NCI-H345 (cell line): ENCODE measurements around the gene ZNF311.
A peak's percentile ranks its signal among the peaks of the same experiment; 100 is the strongest.
"Not testable (repeated sequence)": the region's sequence is repeated elsewhere in the genome, so short reads cannot be mapped to it uniquely, and the experiment has no call there.

Experiments
- DNase-seq: peaks from one replicate; lab custom pipeline; 2025; lab: John Stamatoyannopoulos, UW

The ZNF311 gene

GRCh38 chr6:28982476-28983266, 22.4 kb downstream of the ZNF311 start:
- DNase-seq = no peak

DNA sequence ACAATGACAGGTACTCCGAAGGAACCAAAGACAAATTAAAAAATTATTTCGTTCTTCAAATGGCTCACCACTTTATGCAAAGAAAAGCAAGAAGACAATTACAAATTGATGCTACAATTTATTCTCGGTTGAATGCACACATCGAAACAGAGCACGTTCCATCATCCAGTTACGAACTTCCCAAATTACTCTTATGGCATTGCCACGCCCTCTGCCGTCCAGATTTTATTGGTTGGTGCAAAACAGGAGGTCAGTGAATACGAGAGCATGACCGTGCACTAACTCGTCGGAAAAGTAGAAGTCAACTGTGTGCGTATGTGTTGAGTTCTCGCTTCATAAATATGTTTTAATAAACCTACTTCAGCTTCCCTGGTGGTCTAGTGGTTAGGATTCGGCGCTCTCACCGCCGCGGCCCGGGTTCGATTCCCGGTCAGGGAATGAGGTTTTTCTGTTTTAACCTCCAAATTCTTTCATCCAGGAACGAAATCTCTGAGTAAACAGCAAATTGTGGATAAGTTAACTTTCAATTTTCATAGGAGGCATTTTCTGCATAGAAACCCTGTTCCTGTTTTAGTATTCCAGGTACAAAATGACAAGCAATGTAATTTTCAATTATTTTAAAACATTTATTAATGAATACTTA, 23.2 kb downstream of the ZNF311 start:
- DNase-seq = peak; percentile 81

DNA sequence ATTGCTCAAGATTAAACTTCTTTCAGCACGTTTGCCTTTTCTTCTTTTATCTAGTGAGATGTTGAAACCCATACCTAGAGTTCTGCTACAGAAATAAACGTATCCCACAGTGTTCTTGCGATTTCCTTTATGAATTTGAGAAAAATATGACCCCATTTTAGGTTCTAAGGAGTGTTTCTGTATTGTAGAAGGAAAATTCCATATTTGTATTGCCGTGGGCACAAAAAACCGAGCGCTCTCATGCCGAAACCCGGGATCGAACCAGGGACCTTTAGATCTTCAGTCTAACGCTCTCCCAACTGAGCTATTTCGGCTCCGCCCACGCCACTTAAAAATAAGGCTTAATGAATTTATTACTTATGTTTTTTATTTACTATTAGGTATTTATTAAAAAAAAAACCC, 23.7 kb downstream of the ZNF311 start:
- DNase-seq = peak; percentile 81

DNA sequence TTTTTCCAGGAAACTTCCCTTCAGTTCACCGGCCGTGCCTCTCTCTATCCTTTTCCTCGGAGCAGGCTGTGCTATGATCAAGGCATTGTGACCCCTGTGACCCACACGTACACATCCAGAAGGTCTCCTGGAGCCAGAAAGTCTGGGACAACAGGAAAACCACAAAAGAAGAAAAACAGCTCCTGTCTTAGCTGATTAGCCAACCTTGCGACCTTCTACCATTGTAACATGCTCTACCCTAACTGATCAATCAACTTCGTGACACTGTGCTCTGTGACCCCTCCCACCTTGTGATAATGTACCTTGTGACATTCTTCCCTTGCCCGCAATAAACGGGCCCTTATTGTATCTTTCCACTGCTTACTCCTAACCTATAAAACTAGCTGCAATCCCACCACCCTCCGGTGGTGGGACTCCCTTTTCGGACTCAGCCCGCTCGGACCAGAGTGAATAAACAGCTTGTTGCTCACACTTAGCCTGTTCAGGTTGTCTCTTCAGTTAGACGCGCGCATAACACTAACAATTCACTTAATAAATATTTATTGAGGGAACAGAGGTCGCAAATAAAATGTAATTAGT, 24.2 kb downstream of the ZNF311 start:
- peak; percentile 63 for DNase-seq

- no peak for DNase-seq
These were observed 24.8 kb downstream of the ZNF311 start for GRCh38 chr6:28980137-28980851.

DNA sequence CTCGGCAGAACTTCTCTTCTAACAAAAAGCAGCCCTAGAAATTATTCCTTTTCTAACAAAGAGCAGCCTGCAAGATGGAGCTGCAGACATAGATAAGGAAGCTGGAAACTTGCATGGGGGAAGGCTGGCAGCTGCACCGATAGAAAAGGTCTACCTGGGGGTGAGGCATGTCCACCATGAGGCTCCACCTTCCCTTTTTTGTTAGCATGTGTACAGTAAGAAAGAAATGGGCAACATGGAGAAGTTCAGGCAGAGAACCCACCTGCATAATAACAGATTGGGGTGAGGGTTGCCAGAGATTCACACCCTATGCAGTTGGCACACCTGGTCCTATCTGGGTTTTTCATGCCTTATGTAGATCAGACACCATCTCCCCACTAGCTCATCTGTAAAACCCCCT, 25.4 kb downstream of the ZNF311 start:
- no peak for DNase-seq

- DNase-seq = no peak
These were observed 26.1 kb downstream of the ZNF311 start for GRCh38 chr6:28978959-28979561.

GRCh38 chr6:28978133-28978491, 27.0 kb downstream of the ZNF311 start:
- no peak for DNase-seq

DNA sequence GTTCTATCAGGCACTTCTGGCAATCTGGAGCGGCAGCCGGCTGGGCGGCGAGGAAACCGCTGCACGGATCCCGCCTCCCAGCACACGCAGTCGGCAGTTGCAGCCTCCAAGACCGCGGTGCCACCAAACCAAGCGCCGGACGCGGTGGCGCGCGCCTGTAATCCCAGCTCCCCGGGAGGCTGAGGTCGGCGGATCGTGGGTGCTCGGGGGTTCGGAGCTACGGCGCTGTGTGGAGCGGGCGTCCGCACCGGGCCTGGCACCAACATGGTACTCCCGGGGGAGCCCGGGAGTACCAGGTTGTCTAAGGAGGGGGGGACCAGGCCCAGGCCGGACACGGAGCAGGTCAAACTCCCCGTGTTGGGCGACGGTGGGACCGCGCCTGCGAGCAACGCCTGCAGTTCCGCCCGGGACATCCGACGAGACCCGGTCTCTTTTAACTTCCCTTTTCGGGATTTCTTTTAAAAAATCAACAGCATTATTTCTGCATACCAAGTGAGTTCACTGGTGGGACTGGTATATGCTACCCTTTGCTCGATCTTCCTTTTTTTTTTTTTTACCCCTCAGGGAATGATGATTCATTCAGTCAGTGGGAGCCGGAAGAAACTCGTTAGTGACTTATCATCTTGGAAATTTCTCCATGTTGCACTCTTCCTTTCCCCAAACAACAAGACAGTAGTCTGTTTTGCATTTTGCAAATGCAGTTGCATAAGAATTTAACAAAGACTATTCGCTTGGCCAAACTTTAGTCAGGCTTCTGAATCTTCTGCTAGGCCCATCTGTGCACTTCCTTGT, 27.6 kb downstream of the ZNF311 start:
- DNase-seq = no peak

GRCh38 chr6:28976677-28977076, 28.4 kb downstream of the ZNF311 start:
- no peak for DNase-seq

GRCh38 chr6:28974505-28974904, 30.6 kb downstream of the ZNF311 start:
- no peak for DNase-seq

DNA sequence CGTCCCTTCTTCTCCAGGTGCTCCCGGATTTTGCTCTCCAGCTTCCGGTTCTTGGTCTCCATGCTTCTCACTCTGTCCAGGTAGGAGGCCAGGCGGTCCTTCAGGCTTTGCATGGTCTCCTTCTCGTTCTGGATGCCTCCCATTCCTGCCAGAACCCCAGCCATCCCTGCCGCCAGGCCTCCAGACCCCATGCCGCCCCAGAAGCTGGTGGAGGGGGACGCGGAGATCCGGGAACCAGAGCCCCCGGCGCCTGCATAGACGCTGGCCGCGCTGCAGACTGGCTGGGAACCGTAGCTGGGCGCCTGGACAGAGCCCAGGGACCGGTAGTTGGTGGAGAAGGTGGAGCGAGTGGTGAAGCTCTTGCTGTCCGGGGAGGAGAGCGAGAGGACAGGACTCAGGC, 35.1 kb downstream of the ZNF311 start:
- not testable (repeated sequence) for DNase-seq

DNA sequence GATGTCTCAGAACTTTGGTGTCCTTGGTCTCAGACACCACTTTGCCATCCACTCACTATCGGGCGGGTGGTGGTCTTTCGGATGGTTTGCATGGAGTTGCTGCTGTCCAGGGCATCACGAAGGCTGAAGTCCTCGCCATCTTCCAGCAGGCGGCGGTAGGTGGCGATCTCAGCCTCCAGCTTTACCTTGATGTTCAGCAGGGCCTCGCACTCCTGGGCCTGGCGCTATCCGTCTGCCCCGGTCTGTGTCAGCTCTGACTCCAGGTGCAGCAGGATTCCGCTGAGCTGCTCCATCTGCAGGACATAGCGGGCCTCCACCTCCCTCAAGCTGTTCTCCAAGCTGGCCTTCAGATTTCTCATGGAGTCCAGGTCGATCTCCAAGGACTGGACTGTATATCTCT, 36.0 kb downstream of the ZNF311 start:
- no peak for DNase-seq

DNA sequence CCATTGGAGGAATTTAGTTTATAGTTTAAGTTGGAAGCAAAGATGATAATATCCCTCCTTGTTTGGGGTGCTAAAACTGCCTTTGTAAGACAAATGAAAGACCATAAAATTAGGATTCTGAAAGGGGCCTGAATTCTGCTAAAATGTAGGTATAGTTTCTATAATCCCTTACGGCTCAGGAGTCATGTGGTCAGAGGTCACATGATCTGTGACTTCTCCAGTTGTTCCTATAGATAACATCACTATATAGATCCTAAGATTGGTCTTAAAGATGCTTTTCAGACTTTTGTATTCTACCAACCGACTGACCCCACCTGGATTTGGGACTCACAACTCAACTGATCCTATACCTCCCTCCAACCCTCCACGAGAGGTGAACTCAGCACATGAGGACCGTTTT, 36.6 kb downstream of the ZNF311 start:
- DNase-seq = no peak

DNA sequence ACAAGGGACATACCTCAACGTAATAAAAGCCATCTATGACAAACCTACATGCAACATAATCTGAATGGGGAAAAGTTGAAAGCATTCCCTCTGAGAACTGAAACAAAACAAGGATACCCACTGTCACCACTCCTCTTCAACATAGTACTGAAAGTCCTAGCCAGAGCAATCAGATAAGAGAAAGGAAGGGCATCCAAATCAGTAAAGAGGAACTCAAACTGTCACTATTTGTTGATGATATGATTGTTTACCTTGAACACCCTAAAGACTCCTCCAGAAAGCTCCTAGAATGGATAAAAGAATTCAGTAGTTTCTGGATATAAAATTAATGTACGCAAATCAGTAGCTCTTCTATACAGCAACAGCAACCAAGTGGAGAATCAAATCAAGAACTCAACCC, 39.4 kb downstream of the ZNF311 start:
- DNase-seq = no peak

DNA sequence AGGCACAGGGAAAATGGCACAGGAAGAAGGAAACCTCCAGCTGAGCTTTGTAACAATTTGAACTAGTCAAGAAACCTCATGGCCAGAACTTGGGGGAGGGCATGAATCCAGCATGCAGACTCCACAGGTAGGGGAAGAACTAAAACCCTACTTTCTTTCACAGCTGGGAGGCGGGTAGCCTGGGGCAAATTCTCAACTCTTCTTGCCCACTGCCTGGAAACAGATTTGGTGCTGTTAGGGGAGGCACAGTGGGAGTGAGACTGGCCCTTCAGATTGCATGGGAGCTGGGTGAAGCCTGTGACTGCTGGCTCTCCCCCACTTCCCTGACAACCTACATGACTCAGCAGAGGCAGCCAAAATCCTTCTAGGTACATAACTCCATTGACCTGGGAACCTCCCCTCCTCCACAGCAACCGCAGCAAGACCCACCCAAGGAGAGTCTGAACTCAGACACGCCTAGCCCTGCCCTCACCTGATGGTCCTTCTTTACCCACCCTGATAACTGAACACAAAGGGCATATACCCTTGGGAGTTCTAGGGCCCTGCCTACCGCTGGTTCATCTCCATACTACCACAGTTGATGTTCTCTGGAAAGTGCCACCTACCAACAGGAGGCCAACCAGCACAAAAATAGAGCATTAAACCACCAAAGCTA, 44.1 kb downstream of the ZNF311 start:
- DNase-seq = no peak

- not testable (repeated sequence) for DNase-seq
These were observed 46.4 kb downstream of the ZNF311 start for GRCh38 chr6:28958561-28959243.

GRCh38 chr6:28957795-28958314, 47.3 kb downstream of the ZNF311 start:
- DNase-seq = not testable (repeated sequence)

DNA sequence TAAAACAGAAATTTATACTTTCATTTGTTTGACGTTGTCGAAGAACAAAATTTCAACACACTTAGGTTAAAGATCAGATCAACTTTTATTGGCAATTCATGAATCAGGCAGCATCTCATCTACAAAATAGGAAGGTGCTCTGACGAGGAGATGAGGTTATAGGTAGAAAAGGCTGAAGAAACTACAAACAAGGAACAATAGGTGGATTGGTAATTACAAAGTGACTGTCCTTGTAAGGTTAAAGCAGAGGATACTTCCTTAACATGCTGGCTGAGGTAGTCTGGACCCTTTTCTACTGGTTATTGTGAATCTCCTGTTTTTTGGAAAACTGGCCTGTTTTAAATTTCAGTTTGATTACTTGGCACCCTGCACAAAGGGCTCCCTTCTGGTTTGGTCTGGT, 48.8 kb downstream of the ZNF311 start:
- DNase-seq = no peak

DNA sequence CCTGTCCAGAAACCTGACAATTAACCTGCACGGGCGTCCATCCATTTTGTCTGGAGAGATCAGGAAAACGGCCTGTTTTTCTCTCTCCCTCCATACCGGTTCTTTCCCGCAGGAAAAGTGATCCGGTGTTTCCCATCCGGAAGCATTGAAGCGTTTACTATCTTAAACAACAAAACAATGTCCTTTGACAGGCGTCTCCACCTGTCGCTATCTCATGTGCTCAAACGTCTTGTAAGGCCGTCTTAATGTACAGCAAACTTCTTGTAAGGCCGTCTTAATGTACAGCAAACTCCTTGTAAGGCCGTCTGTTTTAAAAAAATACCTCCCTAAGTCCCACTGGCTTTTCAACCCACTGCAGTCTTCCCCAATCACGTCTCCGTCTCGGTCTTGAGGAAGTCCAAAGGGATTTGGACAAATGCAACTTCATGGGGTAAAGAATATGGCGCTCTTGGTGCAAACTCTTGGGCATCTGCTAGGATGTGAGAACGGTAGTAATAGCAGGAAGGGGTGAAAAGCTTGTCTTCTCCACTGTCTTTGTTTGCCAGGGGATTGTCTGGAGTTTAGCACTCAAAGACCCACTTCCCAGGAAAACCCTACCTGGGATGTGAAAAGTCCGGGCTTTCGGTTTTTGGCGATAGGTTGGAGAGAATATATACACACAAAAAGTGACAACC, 51.4 kb downstream of the ZNF311 start:
- DNase-seq = peak; percentile 5
